ES-I3 (cell line): ENCODE data around the gene CTNNA1.
"Not testable (repeated sequence)": the region's sequence is repeated elsewhere in the genome, so short reads cannot be mapped to it uniquely, and the experiment has no call there.

Experiments used
- H3K36me3 ChIP-seq: 2 replicates; pipeline ENCODE4 v1.6.1; 2013; ENCODE audit warnings: mild to moderate bottlenecking, low read length, control low read depth, moderate library complexity; ENCODE audit not compliant: insufficient read depth
- H3K4me1 ChIP-seq: 2 replicates; pipeline ENCODE4 v1.6.1; 2013; ENCODE audit warnings: mild to moderate bottlenecking, control low read depth, low read length; ENCODE audit not compliant: insufficient read depth
- H3K9ac ChIP-seq: 2 replicates; pipeline ENCODE4 v1.6.1; 2013; ENCODE audit warnings: low read depth, mild to moderate bottlenecking, low read length, moderate library complexity
- H3K9me3 ChIP-seq: 2 replicates; pipeline ENCODE4 v1.6.1; 2013; ENCODE audit warnings: mild to moderate bottlenecking, low read length, moderate library complexity; ENCODE audit not compliant: control insufficient read depth, insufficient read depth

CTNNA1 gene

DNA sequence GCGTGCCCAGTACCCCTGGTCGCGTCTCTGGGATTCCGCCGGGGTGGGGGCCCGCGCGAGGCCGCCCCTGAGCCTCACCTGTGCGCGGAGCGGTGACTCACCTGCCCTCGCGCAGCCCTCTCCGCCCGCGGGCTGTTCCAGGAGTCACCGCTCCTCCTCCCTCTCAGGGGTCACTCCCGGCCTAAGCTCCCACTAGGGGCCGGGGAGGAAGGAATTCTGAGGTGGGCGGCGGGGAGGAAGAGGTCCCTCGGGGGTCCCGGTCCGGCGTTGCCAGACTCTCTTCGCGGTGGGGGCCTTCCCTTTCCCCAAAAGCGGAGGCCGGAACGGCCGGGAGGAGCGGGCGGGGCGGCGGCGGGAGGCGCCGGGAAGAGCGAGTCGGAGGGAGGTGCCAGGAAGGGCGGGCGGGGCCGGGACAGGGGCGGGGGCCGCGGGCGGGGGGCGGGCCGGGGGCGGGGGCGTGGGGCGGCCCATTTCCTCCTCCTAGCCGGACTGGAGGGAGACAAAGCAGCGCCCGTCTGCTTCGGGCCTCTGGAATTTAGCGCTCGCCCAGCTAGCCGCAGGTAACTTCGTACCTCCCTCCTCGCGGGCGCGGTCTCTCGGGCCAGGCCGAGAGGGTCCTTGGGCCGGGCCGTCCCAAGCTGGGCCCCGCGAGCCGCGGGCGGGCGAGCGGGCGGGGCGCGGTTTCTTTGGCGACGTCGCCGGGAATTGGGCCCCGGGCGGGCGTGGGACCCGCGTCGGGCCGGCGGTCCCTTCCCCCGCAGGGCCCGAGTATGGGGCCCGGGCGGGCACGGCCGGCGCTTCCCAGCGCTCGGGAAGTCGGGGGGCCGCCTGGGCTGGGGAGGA lies at the start of gene CTNNA1:
Gene CTNNA1, plus strand, starts transcription at position 475 of the 843 bp plus-strand sequence. CDS start 28,500 bp downstream, outside the sequence.
- H3K4me1 ChIP-seq: peaks cover 25% of the 10 kb centered on the region
- peak within 1 kb of the TSS; percentile 85 for H3K9ac ChIP-seq
- peaks cover 6% of the 10 kb centered on the region for H3K36me3 ChIP-seq
- H3K9me3 ChIP-seq: peaks cover 4% of the 10 kb centered on the region

- H3K36me3 ChIP-seq, H3K9me3 ChIP-seq, H3K9ac ChIP-seq: not testable (repeated sequence)
- peaks cover 29% of the 10 kb centered on the region for H3K4me1 ChIP-seq
Observed at GRCh38 chr5:138703777-138704176, 49.4 kb upstream of the CTNNA1 start.

DNA sequence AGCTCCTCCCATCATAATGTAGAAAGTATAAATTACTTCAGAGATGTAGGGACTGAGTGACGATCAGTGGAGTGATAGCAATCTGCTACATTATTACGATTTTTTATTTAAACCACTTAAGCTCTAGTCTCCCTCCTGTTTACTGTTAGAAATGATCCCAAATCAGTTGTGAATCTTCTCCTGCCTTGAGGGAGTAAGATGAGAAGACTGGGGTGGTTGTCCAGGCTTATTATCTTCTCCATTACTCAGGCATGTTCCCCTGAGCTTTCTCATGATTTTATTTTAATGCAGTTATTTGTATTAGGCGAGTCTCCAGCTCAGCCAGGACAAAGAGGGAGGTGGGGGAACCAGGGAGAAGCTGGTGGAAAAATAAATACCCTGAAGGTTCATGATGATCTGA lies 48.2 kb upstream of the CTNNA1 start:
- Histone ChIP-seq H3K9me3 (no peaks in the 10 kb centered on the region; the same call in 1 of the 2 replicates), H3K36me3 (no peaks in the 10 kb centered on the region), H3K4me1 (peaks cover 39% of the 10 kb centered on the region), H3K9ac (no peak overlapping the region)

- H3K4me1 ChIP-seq: peaks cover 39% of the 10 kb centered on the region
- H3K36me3 ChIP-seq: no peaks in the 10 kb centered on the region
- no peaks in the 10 kb centered on the region; the same call in 1 of the 2 replicates for H3K9me3 ChIP-seq
- no peak overlapping the region for H3K9ac ChIP-seq
Observed at GRCh38 chr5:138705567-138705966, 47.7 kb upstream of the CTNNA1 start.

DNA sequence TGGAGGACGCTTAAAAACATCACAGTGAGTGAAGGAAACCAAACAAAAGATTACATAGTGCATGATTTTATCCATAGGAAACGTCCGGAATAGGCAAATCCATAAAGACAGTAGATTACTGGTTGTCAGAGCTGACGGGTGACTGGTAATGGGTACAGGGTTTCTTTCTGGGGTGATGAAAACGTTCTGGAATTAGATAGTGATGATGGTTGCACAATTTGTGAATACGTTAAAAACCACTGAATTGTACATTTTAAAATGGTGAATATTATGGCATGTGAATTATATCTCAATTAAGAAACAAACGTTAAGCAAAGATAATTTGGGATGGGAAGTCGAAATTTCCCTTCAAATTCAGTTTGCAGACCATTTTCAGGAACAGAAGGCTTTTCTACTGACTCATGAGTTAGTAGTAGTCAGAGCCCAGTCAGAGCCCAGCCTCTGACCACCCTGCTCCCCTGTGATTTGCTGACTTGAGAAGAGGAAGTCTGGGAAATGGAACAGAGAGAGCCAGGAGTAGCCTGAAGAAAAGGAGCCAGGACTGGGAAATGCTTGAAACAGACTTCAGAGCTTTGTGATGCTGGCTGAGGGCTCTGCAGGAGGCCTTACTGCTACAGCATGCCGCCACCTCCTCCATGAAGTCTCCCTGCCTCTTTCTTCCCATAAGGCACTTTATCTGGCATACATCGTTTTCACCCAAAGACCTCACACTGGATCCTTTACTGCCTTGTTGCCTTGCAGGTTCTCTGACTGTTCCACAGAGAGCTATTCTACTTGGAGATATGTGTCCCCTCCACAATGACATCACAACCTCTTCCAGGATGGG lies 46.4 kb upstream of the CTNNA1 start:
- Histone ChIP-seq H3K9me3 (no peaks in the 10 kb centered on the region), H3K36me3 (no peaks in the 10 kb centered on the region), H3K9ac (no peak overlapping the region), H3K4me1 (peaks cover 39% of the 10 kb centered on the region)

- Histone ChIP-seq H3K4me1 (peaks cover 29% of the 10 kb centered on the region), H3K9ac (no peak overlapping the region; the same call in 1 of the 2 replicates)
Observed at GRCh38 chr5:138708791-138709190, 44.4 kb upstream of the CTNNA1 start.

GRCh38 chr5:138709202-138709601 lies 44.0 kb upstream of the CTNNA1 start:
- no peaks in the 10 kb centered on the region for H3K36me3 ChIP-seq
- no peaks in the 10 kb centered on the region for H3K9me3 ChIP-seq

More at GRCh38 chr5:138708791-138709190, 44.4 kb upstream of the CTNNA1 start:
- no peaks in the 10 kb centered on the region for H3K9me3 ChIP-seq
- no peaks in the 10 kb centered on the region for H3K36me3 ChIP-seq

GRCh38 chr5:138711087-138711486 lies 42.1 kb upstream of the CTNNA1 start:
- H3K9ac ChIP-seq: no peak overlapping the region
- no peaks in the 10 kb centered on the region for H3K9me3 ChIP-seq
- peaks cover 34% of the 10 kb centered on the region for H3K4me1 ChIP-seq
- no peaks in the 10 kb centered on the region for H3K36me3 ChIP-seq

More at GRCh38 chr5:138709202-138709601, 44.0 kb upstream of the CTNNA1 start:
- H3K4me1 ChIP-seq: peaks cover 29% of the 10 kb centered on the region
- no peak overlapping the region; the same call in 1 of the 2 replicates for H3K9ac ChIP-seq

DNA sequence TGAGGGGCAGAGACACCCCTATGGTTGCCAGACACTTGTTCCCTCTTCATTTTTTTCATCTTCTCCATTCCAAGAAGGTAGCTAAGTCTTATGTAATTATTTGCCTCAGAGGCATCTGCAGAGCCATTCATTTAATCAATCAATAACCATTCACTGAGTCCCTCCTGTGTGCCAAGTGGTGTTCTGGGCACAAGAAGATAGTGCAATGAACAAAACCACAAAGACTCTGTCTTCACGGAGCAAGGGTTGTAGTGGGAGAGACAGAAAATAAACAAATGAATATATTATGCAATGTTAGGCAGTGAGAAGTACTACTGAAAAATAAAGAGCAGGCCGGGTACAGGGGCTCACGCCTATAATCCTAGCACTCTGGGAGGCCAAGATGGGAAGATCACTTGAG lies 41.4 kb upstream of the CTNNA1 start:
- Histone ChIP-seq H3K4me1 (peaks cover 37% of the 10 kb centered on the region), H3K36me3 (no peaks in the 10 kb centered on the region), H3K9me3 (no peaks in the 10 kb centered on the region), H3K9ac (no peak overlapping the region)

DNA sequence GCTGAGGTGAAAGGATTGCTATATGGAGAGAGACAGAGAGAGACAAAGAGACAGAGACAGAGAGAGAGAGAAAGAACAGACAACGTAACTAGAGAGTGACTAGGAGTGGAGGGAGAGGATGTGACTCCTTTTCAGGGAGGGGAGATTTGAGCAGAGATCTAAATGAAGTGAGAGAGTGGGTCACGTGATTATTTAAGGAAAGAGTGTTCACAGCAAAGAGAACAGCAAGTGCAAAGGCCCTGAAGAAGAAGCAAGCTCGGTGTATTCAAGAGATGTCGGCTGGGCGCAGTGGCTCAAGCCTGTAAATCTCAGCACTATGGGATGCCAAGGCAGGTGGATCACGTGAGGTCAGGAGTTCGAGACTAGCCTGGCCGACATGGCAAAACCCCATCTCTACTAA lies 40.9 kb upstream of the CTNNA1 start:
- Histone ChIP-seq H3K4me1 (peaks cover 35% of the 10 kb centered on the region), H3K9me3 (no peaks in the 10 kb centered on the region), H3K36me3 (no peaks in the 10 kb centered on the region), H3K9ac (no peak overlapping the region)

- Histone ChIP-seq H3K36me3 (no peaks in the 10 kb centered on the region), H3K4me1 (peaks cover 31% of the 10 kb centered on the region), H3K9me3 (no peaks in the 10 kb centered on the region), H3K9ac (no peak overlapping the region)
Observed at GRCh38 chr5:138712791-138713190, 40.4 kb upstream of the CTNNA1 start.

- Histone ChIP-seq H3K4me1 (peaks cover 30% of the 10 kb centered on the region), H3K9ac (no peak overlapping the region), H3K36me3 (no peaks in the 10 kb centered on the region), H3K9me3 (no peaks in the 10 kb centered on the region)
Observed at GRCh38 chr5:138713247-138713646, 40.0 kb upstream of the CTNNA1 start.

DNA sequence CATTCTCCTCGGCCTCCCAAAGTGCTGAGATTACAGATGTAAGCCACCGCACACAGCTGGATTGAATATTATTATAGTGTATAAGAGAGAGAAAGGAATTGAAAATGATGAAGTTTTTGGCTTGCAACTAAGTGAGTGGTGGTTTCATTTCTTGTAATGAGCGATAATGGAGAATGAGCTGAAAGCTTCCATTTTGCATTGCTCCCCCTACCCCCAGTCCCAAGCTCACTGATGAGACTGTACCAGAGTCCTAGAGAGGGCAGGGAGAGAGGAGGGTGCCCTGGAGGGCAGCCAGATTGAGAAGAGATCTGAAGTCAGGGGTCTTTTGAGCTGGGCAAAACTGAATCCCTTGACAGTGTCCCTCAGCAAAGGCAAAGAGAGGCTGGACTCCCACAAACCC lies 38.5 kb upstream of the CTNNA1 start:
- no peaks in the 10 kb centered on the region for H3K9me3 ChIP-seq
- H3K36me3 ChIP-seq: no peaks in the 10 kb centered on the region
- H3K9ac ChIP-seq: no peak overlapping the region
- H3K4me1 ChIP-seq: peaks cover 18% of the 10 kb centered on the region

- Histone ChIP-seq H3K4me1 (peaks cover 15% of the 10 kb centered on the region), H3K9ac (peak overlapping the region; percentile 23; the same call in 1 of the 2 replicates)
- not testable (repeated sequence) for H3K9me3 ChIP-seq, H3K36me3 ChIP-seq
Observed at GRCh38 chr5:138715931-138716432, 37.2 kb upstream of the CTNNA1 start.
